HT1080 (cell line): ENCODE results near the gene IARS2. TPM values are rescaled to one million over a fixed set of nuclear protein-coding genes. Genes with fewer than 3 reads are reported as not detected.
A peak's percentile ranks its signal among the peaks of the same experiment; 100 is the strongest.
"Not testable (repeated sequence)": the region's sequence is repeated elsewhere in the genome, so short reads cannot be mapped to it uniquely, and the experiment has no call there.

Experiments used
- DNase-seq: peaks from one replicate; pipeline ENCODE4 v3.0.0-alpha.2; 2015; ENCODE audit warnings: low read depth
- total RNA-seq: library from RNA; depleted of rRNA; stranded (reverse); fragments of >200 nt; shearing (Covaris generic); gene quantifications from 2 replicates; pipeline ENCODE4 v1.2.3, GENCODE V29; 2014

The IARS2 gene
- total RNA-seq, 1 experiment from 2014 or later = 87.0 TPM

DNA sequence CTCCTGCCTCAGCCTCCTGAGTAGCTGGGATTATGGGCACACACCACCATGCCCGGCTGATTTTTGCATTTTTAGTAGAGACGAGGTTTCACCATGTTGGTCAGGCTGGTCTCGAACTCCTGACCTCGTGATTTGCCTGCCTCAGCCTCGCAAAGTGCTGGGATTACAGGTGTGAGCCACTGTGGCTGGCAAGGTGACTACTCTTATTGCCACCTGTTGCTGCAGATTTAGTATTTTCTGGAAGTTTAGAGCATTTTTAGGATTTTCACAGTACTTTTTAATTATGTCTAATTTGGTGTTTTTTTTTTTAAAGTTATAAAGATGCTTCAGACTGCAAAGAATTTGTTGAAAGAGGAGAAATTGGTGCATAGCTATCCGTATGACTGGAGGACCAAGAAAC is 16.5 kb downstream of the IARS2 start:
- not testable (repeated sequence) for DNase-seq

- DNase-seq = not testable (repeated sequence)
Measured at GRCh38 chr1:220112600-220112999, 18.7 kb downstream of the IARS2 start.

DNA sequence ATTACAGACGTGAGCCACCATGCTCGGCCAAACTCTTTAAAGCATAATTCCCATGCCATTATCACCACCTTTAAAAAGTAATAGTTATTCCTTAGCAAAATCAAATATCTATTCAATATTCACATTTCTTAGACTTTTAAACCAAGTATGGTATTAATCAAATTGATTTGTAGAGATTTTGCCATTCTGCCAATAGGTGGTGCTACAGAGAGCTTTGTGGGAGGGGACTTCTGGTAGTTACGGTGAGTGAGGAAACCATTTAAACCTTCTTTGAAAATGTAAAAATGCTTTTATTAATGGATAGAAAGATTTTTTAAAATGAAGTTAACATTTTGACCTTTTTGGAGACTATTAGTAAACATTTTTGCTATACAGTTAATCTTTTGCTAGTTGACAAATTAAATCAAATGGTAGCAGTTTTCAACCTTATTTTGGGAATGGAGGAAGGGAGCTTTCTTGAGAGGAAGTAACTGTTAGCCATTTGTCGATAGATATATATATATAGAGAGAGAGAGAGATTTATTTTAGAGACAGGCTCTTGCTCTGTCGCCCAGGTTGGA is 19.3 kb downstream of the IARS2 start:
- DNase-seq = no peak

DNA sequence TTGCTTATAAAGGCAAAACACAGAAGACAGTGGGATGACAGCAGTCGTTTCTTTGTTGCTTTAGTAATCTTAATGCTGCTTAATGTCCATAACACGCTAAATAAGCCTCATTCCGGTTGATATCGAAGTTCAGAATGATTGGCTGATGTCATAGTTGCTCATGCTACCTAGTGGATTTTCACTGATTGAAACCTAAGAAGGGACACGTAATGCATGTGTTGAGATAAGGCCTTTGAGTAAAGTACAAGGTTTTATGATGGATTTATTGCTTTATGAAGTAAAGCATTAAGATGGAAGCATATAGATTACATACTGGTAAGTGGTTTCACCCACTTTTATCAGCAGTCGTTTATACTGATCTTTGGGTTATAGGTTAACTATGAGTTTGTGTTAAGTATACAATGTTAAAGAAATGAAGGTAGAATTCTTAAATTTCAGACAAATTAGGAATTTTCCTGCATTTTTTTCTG is 25.1 kb downstream of the IARS2 start:
- DNase-seq = no peak

- no peak for DNase-seq
Measured at GRCh38 chr1:220121791-220122530, 28.0 kb downstream of the IARS2 start.

DNA sequence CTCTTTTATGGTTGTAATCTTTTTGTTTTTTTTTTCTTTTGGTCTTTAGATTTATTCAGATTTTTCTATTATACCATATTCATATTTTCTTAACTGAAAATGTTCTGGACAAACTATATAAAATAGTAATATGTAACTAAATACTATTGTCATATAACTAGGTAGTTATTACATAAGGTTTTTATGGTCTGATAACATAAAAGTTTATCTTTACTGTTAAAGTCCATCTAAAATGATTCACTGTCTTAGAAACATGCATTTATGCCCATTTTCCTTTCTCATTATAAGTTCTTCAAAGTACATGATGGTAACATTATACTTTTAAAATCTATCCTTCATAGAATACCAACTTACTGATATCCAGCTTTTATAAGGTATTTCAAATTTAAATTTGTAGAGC is 29.1 kb downstream of the IARS2 start:
- no peak for DNase-seq

DNA sequence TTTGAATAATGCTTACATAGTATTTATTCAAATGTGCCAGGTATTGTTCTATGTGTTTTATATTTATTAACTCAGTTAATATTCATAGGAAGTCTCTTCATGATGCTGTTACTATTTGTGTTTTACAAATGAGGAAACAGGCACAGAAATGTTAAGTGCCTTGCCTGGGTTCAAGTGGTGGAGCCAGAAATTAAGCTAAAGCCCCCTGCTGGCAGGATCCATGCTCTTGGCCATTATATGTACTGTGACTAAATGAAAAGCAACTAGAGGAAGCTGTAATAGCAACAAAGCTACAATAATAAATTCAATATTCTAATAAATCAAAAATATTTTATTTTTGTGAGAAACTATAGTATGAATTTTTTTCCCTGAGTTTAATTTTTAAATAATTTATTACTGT is 30.0 kb downstream of the IARS2 start:
- no peak for DNase-seq

- no peak for DNase-seq
Measured at GRCh38 chr1:220124542-220124941, 30.6 kb downstream of the IARS2 start.

DNA sequence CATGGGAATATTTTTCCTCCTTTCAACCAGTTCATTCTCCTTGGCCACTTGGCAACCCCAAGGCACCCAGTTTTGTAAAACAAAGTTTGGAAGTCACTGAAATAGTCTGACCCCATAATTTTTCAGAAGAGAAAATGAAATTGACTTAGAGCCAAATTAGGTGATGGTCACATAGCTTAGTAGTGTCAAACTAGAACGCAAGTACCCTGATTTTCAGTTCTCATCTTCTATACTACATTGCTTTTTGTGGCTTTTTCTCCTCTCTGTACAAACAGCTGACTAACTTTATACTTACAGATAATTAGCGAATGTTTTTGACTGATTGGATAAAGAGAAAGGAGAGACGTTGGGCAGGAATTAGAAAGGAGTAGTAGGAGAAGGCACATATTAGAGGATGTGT is 33.1 kb downstream of the IARS2 start:
- no peak for DNase-seq

- no peak for DNase-seq
Measured at GRCh38 chr1:220129479-220130210, 35.7 kb downstream of the IARS2 start.

GRCh38 chr1:220135755-220136154 is 41.8 kb downstream of the IARS2 start:
- DNase-seq = no peak

DNA sequence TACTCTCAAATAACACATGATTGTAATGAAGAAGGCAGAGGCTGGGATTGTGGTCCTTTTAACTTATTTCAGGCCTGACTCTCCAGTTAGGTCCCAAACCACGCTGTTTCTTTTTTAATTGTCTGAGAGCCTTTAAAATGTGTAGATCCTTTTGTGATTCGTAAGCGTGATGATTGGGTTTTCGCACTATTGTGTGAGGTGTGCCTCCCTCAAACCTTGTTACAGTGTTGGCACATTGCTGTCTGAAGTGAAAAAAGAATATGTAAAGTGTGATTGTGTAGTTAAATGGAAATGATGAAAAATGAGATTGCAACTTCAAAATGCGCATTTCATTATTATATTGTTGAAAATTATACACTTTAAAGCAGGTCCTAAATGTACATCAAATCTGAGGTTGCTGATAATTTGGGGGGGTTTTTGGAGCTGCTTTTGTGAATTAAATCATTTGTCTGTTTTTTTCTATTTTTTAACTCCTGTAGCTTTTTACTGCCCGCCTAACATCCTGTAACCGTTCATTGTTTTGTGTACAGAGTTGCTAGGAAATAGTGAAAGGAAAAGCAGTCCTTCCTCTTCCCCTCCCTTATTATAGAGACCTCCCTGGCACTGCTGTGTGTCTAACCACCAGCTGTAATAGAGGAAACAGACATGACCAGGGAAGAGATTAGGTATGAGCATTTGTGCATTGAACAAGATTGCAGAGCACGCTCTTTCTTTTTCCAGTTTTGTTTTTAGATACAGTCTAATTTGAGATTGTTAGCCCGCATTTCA is 43.3 kb downstream of the IARS2 start:
- DNase-seq = no peak

- DNase-seq = no peak
Measured at GRCh38 chr1:220139966-220140365, 46.0 kb downstream of the IARS2 start.

GRCh38 chr1:220144051-220144450 is 50.1 kb downstream of the IARS2 start:
- DNase-seq = no peak

DNA sequence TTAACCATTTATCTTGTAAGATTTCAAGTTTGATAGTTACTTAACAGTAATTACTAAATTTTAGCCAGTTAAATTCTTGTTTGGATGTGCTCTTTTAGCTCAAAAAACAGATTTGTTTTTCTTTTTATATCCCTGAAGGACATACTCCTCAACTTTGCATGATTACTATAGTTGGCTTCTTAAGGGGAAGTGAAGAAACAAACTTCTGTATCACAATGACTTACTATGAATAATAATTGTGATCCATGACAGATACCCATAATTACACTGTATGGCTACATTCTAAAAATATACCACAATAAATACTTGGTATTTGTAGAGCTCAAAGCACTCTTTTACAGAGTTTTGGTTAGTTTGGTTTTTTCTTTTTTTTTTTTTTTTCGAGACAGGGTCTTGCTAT is 55.8 kb downstream of the IARS2 start:
- DNase-seq = no peak

DNA sequence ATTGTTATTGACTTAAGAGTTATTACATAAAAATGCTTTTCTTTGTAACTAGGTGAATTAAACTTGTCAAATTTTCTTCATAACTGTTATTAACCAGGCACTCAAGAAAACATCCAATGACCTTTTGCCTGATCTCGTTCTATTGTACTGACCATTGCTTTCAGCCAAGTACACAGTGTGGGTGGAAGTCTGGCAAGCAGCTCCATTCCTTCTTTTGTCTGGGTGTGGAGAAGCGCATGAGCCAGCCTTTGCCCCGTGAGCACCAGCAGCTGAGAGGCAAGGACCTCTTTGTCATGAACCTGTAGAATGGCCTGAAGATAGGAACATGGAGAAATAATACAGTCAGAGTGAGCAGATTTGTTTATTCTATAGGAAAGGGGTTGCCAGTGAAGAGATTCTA is 57.5 kb downstream of the IARS2 start:
- DNase-seq = no peak

DNA sequence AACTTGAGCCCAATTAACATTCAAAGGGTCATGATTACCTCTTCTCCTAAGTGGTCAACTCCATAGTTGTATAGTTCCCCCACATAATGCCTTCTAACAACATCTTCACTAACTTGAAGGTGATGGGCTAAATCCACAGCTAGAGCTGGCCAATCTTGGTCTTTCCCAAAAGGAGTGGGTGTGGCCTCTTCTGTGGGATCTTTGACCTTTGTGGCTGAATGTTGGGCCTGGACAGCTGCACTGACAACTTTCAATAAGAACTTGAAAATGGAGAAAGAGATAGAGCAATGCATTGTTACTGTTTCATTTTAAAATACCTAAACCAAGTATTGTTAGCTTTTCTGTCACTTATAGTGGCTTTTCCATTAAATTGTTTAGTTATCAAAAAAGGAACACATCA is 59.2 kb downstream of the IARS2 start:
- no peak for DNase-seq

GRCh38 chr1:220156620-220157146 is 62.8 kb downstream of the IARS2 start:
- no peak for DNase-seq

- peak; percentile 67 for DNase-seq
Measured at GRCh38 chr1:220157738-220158137, 63.8 kb downstream of the IARS2 start.

GRCh38 chr1:220158530-220158929 is 64.6 kb downstream of the IARS2 start:
- DNase-seq = not testable (repeated sequence)

DNA sequence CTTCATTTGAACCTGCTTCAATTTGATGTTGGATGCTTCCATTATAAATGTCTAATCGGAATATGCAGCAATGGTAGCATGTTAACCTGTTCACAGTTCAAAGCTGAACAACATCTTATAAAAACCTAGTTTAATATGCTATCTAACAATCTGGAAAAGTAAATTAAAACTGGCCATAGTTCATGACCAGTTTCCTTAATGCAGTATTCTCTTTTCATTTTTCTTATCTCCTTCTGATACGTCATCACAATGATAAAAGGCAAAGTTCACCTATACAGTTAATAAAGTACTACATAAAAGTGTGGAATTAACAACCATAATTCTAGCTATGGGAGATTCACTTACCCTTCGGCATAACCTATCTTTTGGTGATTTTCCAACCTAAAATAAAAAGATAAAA is 65.1 kb downstream of the IARS2 start:
- no peak for DNase-seq
